ENCODE measurements around the gene DSTN.

DNA sequence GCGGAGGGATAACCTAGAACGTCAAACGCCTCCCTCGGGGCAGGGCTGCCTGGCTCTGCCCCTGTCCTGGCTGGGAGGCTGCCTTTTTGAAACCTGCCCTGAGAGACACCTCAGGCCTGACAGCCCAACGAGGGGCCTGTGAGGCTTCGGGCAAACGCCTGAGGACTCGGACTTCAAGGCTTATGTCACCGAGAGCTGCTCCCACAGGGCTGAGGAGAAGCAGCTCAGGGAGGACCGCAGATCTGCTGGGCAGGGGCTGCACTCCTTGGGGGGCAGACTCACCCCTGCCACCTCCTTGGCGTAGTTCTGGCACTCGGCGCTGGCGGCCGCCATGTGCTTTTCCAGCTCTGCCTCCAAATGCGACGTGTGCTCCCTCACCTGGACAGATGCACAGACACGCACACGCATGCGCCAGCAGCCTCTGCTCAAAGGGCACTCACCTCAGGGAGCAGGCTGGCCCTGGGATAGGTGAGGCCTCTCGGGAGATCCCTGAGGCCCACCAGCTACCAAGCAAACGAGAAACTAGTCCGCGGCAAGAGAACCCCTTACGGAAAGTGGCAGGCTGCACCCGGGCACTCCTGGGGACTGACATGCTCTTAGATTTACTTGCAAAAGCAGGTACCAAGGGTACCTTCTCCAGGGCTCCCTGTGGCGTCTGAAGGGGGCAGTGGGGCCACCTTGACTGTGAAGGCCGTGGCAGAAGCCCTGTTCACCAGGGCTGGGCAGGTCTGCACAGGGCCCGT lies 49.6 kb downstream of the DSTN start:
- TF ChIP-seq, protein P1, sequence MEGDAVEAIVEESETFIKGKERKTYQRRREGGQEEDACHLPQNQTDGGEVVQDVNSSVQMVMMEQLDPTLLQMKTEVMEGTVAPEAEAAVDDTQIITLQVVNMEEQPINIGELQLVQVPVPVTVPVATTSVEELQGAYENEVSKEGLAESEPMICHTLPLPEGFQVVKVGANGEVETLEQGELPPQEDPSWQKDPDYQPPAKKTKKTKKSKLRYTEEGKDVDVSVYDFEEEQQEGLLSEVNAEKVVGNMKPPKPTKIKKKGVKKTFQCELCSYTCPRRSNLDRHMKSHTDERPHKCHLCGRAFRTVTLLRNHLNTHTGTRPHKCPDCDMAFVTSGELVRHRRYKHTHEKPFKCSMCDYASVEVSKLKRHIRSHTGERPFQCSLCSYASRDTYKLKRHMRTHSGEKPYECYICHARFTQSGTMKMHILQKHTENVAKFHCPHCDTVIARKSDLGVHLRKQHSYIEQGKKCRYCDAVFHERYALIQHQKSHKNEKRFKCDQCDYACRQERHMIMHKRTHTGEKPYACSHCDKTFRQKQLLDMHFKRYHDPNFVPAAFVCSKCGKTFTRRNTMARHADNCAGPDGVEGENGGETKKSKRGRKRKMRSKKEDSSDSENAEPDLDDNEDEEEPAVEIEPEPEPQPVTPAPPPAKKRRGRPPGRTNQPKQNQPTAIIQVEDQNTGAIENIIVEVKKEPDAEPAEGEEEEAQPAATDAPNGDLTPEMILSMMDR (IDR thresholded peaks at IDR 0.05): no peak
- no peak for TF ChIP-seq POLR2A (IDR thresholded peaks at IDR 0.05)

All from Peyer's patch (tissue), 4 donors.